ENCODE results near the gene MAPK9. TPM values are rescaled to one million over a fixed set of nuclear protein-coding genes. Genes with fewer than 3 reads are reported as not detected.

Gene MAPK9
- polyA plus RNA-seq, 3 donors: 9.7 to 19.6 (median 16.2) TPM

DNA sequence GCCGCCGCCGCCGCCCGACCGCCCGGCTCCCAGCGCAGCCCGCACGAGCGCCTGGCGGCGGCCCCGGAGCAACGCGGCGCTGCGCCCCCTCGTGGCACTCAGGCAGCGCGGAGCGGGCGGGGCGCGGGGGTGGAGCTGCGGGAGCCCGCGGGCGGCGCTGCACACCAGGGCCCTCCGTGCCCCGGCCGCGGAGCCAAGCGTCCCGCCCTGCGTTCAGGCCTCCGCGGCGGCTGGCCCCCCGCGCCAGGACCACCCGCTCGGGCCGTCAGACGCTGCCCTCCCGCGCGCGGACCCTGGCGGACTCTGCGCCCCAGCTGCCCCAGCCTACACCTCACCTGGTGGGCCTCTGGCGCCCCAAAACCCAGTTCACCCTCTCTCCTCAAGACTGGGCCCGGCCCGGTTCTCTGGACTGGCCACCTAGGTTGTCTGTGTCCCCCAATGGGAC is 82.7 kb downstream of the MAPK9 start, which contains the start of gene RASGEF1C:
Gene RASGEF1C, minus strand, starts transcription at position 75 of the 445 bp plus-strand sequence. CDS start 71,159 bp downstream, outside the sequence.
- peak within 1 kb of the TSS in 2 of 3 experiments; percentile 28 to 47 for H3K4me3 ChIP-seq (replicated peaks in 1 of 3; ENCODE audit: low read depth in 2 of 3, low read length in 3 of 3)
- H3K27ac ChIP-seq (ENCODE audit: low read depth in 1 of 2, low read length in 2 of 2): no peak within 1 kb of the TSS
- Mint-ChIP-seq H3K9me3 (peaks cover 0 to 13% (median 9%) of the 10 kb centered on the region in 7 donors), H3K36me3 (peaks cover 5 to 7% of the 10 kb centered on the region in 2 donors), H3K27me3 (ENCODE audit: low read depth in 3 of 3) (peaks cover 26 to 64% (median 44%) of the 10 kb centered on the region in 3 donors), H3K4me1 (peaks cover 8% of the 10 kb centered on the region), H3K4me3 (peak within 1 kb of the TSS; percentile 72 to 92), H3K27ac (peak within 1 kb of the TSS in 1 of 7 donors; percentile 72)
- WGBS (ENCODE audit: insufficient coverage): 6% methylated on average over 54 of the region's 55 CpGs
- H3K4me1 ChIP-seq (ENCODE audit: control insufficient read depth in 1 of 2, insufficient read depth in 2 of 2, low read length in 2 of 2): peaks cover 5 to 10% of the 10 kb centered on the region in 2 donors
- no peak within 1 kb of the TSS for H3K9ac ChIP-seq (ENCODE audit: insufficient read depth, low read length, poor library complexity, severe bottlenecking)
- no peaks in the 10 kb centered on the region for H3K36me3 ChIP-seq (replicated peaks in 1 of 2; ENCODE audit: control insufficient read depth in 1 of 2, insufficient read depth in 2 of 2, low read length in 2 of 2)
- TF ChIP-seq, protein P1, sequence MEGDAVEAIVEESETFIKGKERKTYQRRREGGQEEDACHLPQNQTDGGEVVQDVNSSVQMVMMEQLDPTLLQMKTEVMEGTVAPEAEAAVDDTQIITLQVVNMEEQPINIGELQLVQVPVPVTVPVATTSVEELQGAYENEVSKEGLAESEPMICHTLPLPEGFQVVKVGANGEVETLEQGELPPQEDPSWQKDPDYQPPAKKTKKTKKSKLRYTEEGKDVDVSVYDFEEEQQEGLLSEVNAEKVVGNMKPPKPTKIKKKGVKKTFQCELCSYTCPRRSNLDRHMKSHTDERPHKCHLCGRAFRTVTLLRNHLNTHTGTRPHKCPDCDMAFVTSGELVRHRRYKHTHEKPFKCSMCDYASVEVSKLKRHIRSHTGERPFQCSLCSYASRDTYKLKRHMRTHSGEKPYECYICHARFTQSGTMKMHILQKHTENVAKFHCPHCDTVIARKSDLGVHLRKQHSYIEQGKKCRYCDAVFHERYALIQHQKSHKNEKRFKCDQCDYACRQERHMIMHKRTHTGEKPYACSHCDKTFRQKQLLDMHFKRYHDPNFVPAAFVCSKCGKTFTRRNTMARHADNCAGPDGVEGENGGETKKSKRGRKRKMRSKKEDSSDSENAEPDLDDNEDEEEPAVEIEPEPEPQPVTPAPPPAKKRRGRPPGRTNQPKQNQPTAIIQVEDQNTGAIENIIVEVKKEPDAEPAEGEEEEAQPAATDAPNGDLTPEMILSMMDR (IDR thresholded peaks at IDR 0.05): peak; percentile 31
- peak; percentile 49 to 73 (median 61) for DNase-seq
- peaks cover 5 to 29% of the 10 kb centered on the region in 2 donors for H3K27me3 ChIP-seq (ENCODE audit: control insufficient read depth in 2 of 2, insufficient read depth in 2 of 2, low read length in 2 of 2)
- no peaks in the 10 kb centered on the region for H3K9me3 ChIP-seq (replicated peaks in 1 of 2; ENCODE audit: control insufficient read depth in 1 of 2, insufficient read depth in 1 of 2, low read length in 2 of 2)
- intact Hi-C loops (cut with micrococcal nuclease): loop anchor here in 1 of 2 donors (2.0 to 5.0 kb wide), 2 partner anchors 82 to 118 kb away; no protein-coding TSS in a partner anchor
- no peaks in the 10 kb centered on the region for H4K20me1 ChIP-seq (ENCODE audit: insufficient read depth, low read length)
- peak within 1 kb of the TSS; percentile 6 for H2AFZ ChIP-seq (ENCODE audit: insufficient read depth, low read depth, low read length, poor library complexity, severe bottlenecking)
- no peaks in the 10 kb centered on the region for H3K79me2 ChIP-seq (ENCODE audit: insufficient read depth, low read length)
- peak within 1 kb of the TSS; percentile 65 for H3K4me2 ChIP-seq (replicated peaks; ENCODE audit: extremely low read depth, low read length, poor library complexity, severe bottlenecking)

DNA sequence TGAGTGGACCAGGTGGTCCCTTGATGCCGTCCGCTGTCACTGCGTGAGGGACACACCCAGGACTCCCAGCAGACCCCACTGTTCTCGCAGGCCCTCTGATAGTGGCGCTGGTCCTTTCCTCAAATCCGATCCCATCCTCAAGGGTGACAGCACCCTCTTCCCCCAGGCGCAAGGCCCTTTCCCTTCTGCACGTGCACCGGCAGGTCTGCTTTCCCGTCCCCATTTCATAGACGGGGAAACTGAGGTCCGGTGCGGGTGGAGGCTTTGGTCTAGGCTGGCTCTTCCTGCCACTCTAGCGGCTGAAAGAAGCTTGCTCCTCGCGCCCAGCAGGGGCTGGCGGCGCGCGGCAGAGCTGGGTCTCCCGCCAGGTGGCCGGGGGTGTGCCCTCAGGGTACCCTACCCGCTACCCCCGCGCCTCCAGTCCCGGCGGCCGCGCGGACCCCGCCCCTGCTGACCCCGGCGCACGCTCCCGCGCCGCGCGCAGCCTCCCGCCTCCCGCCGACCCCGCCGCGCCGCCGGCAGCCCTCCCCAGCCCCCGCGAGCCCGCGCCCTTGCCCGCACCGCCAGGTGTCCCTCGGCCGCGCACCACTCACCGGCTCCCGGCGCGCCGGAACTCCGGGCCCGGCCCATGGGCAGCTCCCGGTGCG is 83.3 kb downstream of the MAPK9 start:
- Histone ChIP-seq H3K4me2 (replicated peaks; ENCODE audit: extremely low read depth, low read length, poor library complexity, severe bottlenecking) (peak overlapping the region; percentile 65), H4K20me1 (ENCODE audit: insufficient read depth, low read length) (no peaks in the 10 kb centered on the region), H3K4me1 (ENCODE audit: control insufficient read depth in 1 of 2, insufficient read depth in 2 of 2, low read length in 2 of 2) (peaks cover 5 to 10% of the 10 kb centered on the region in 2 donors), H3K9me3 (replicated peaks in 1 of 2; ENCODE audit: control insufficient read depth in 1 of 2, insufficient read depth in 1 of 2, low read length in 2 of 2) (no peaks in the 10 kb centered on the region), H3K9ac (ENCODE audit: insufficient read depth, low read length, poor library complexity, severe bottlenecking) (no peak overlapping the region), H3K4me3 (replicated peaks in 1 of 3; ENCODE audit: low read depth in 2 of 3, low read length in 3 of 3) (peak overlapping the region in 2 of 3 experiments; percentile 28 to 47), H3K36me3 (replicated peaks in 1 of 2; ENCODE audit: control insufficient read depth in 1 of 2, insufficient read depth in 2 of 2, low read length in 2 of 2) (no peaks in the 10 kb centered on the region), H3K79me2 (ENCODE audit: insufficient read depth, low read length) (no peaks in the 10 kb centered on the region), H3K27me3 (ENCODE audit: control insufficient read depth in 2 of 2, insufficient read depth in 2 of 2, low read length in 2 of 2) (peaks cover 5 to 29% of the 10 kb centered on the region in 2 donors), H3K27ac (ENCODE audit: low read depth in 1 of 2, low read length in 2 of 2) (no peak overlapping the region), H2AFZ (ENCODE audit: insufficient read depth, low read depth, low read length, poor library complexity, severe bottlenecking) (peak overlapping the region; percentile 6)
- WGBS (ENCODE audit: insufficient coverage): under 1% methylated on average over 64 of the region's 65 CpGs
- DNase-seq: no peak
- H3K27me3 Mint-ChIP-seq (ENCODE audit: low read depth in 3 of 3): peaks cover 26 to 61% (median 45%) of the 10 kb centered on the region in 3 donors
- H3K36me3 Mint-ChIP-seq: peaks cover 5 to 7% of the 10 kb centered on the region in 2 donors
- TF ChIP-seq, protein P1 (IDR thresholded peaks at IDR 0.05): no peak
- H3K4me1 Mint-ChIP-seq: peaks cover 8% of the 10 kb centered on the region
- H3K4me3 Mint-ChIP-seq: peak overlapping the region; percentile 72 to 92
- intact Hi-C loops (cut with micrococcal nuclease): loop anchor here in 1 of 2 donors (2.0 to 5.0 kb wide), 2 partner anchors 82 to 119 kb away; no protein-coding TSS in a partner anchor
- H3K9me3 Mint-ChIP-seq: peaks cover 0 to 13% (median 5%) of the 10 kb centered on the region in 7 donors
- no peak overlapping the region for H3K27ac Mint-ChIP-seq

All from CD14-positive monocyte (primary cell).